WTC11 (cell line): Measurements from ENCODE around the gene TSSC4. TPM values are rescaled to one million over a fixed set of nuclear protein-coding genes. Genes with fewer than 3 reads are reported as not detected.

Source experiments
- ATAC-seq: fragments of 200-7000 bp; cut with Tn5 transposase; 2 replicates; pipeline ENCODE4 v1.10.0; 2021; ENCODE audit warnings: mild to moderate bottlenecking, moderate library complexity
- CTCF ChIA-PET: fragments of 300-600 bp; sonication (Branson Sonifier 250); formaldehyde crosslinking; loops from one replicate; lab custom pipeline; 2021; ENCODE audit warnings: antibody characterized with exemption; lab: Charles Lee
- POLR2A ChIA-PET: fragments of 350-600 bp; sonication (Branson Sonifier 250); formaldehyde crosslinking; loops from one replicate; lab custom pipeline; 2021; ENCODE audit warnings: antibody characterized with exemption; lab: Charles Lee
- DNase-seq: peaks from one replicate; pipeline ENCODE4 v3.0.0; 2021; ENCODE audit warnings: low spot score
- H3K27ac Mint-ChIP-seq: 2 replicates; pipeline ENCODE4 v1.8.0; 2021; ENCODE audit warnings: mixed read lengths
- H3K27me3 Mint-ChIP-seq: 2 replicates; pipeline ENCODE4 v1.8.0; 2021; ENCODE audit warnings: low read depth, mild to moderate bottlenecking, moderate library complexity, mixed read lengths
- H3K36me3 Mint-ChIP-seq: 2 replicates; pipeline ENCODE4 v1.8.0; 2021; ENCODE audit warnings: mixed read lengths
- H3K4me1 Mint-ChIP-seq: 2 replicates; pipeline ENCODE4 v1.8.0; 2022; ENCODE audit warnings: mixed read lengths
- H3K4me3 Mint-ChIP-seq: 2 replicates; pipeline ENCODE4 v1.8.0; 2021; ENCODE audit warnings: mild to moderate bottlenecking, moderate library complexity, mixed read lengths
- H3K9me3 Mint-ChIP-seq: 2 replicates; pipeline ENCODE4 v1.8.0; 2021; ENCODE audit warnings: mixed read lengths
- CBFB ChIP-seq: sonication (generic); formaldehyde crosslinking; IDR thresholded peaks from 2 replicates; pipeline ENCODE4 v1.8.1; 2022; ENCODE audit warnings: mild to moderate bottlenecking, low read depth, missing genetic modification reagents
- CREM ChIP-seq: sonication (generic); formaldehyde crosslinking; IDR thresholded peaks from 2 replicates; pipeline ENCODE4 v1.8.1; 2022; ENCODE audit warnings: mild to moderate bottlenecking, missing genetic modification reagents, moderate library complexity
- FOXP1 ChIP-seq: sonication (generic); formaldehyde crosslinking; IDR thresholded peaks from 2 replicates; pipeline ENCODE4 v1.8.0; 2022; ENCODE audit warnings: missing genetic modification reagents, mild to moderate bottlenecking, moderate library complexity, borderline replicate concordance
- GABPB1 ChIP-seq: sonication (generic); formaldehyde crosslinking; IDR thresholded peaks from 2 replicates; pipeline ENCODE4 v1.8.1; 2023; ENCODE audit warnings: mild to moderate bottlenecking, missing genetic modification reagents
- GRHL2 ChIP-seq: fragments of 250-450 bp; sonication (Bioruptor Pico); IDR thresholded peaks from 2 replicates; pipeline ENCODE4 v1.8.0; 2022; ENCODE audit warnings: mild to moderate bottlenecking, moderate library complexity; ENCODE audit not compliant: insufficient replicate concordance, severe bottlenecking
- GTF2I ChIP-seq: fragments of 250-450 bp; sonication (Bioruptor Pico); conservative IDR thresholded peaks from 2 replicates; pipeline ENCODE4 v1.4.0; 2021; ENCODE audit warnings: mild to moderate bottlenecking
- MLX ChIP-seq: sonication (generic); formaldehyde crosslinking; IDR thresholded peaks from 2 replicates; pipeline ENCODE4 v1.8.1; 2023; ENCODE audit warnings: mild to moderate bottlenecking, missing genetic modification reagents, moderate library complexity
- MYBL2 ChIP-seq: sonication (generic); formaldehyde crosslinking; IDR thresholded peaks from 2 replicates; pipeline ENCODE4 v1.8.1; 2023; ENCODE audit warnings: mild to moderate bottlenecking, moderate library complexity, missing genetic modification reagents
- USF2 ChIP-seq: sonication (generic); formaldehyde crosslinking; IDR thresholded peaks from 2 replicates; pipeline ENCODE4 v1.8.1; 2023; ENCODE audit warnings: mild to moderate bottlenecking, missing genetic modification reagents, moderate library complexity
- ZBTB43 ChIP-seq: sonication (generic); formaldehyde crosslinking; IDR thresholded peaks from 2 replicates; pipeline ENCODE4 v1.8.1; 2023; ENCODE audit warnings: mild to moderate bottlenecking, missing genetic modification reagents
- ZNF232 ChIP-seq: sonication (generic); formaldehyde crosslinking; IDR thresholded peaks from 2 replicates; pipeline ENCODE4 v1.8.0; 2022; ENCODE audit warnings: mild to moderate bottlenecking, missing genetic modification reagents
- ZNF263 ChIP-seq: sonication (generic); formaldehyde crosslinking; IDR thresholded peaks from 2 replicates; pipeline ENCODE4 v1.8.1; 2022; ENCODE audit warnings: low read depth, mild to moderate bottlenecking, moderate library complexity, missing genetic modification reagents
- ZNF671 ChIP-seq: fragments of 250-450 bp; sonication (Bioruptor Pico); IDR thresholded peaks from 2 replicates; pipeline ENCODE4 v1.8.0; 2021; ENCODE audit warnings: mild to moderate bottlenecking
- total RNA-seq: library from RNA; stranded (reverse); gene quantifications from 3 replicates; pipeline ENCODE4 v1.2.3, GENCODE V29; 2021
- TF ChIP-seq, protein P1 (sequence below): sonication (generic); formaldehyde crosslinking; IDR thresholded peaks from 2 replicates; pipeline ENCODE4 v1.8.1; 2022; ENCODE audit warnings: low read depth, mild to moderate bottlenecking, moderate library complexity, missing genetic modification reagents, borderline replicate concordance
- TF ChIP-seq, protein P2 (sequence below): fragments of 250-450 bp; sonication (Bioruptor Pico); IDR thresholded peaks from 2 replicates; pipeline ENCODE4 v1.9.0; 2021; ENCODE audit warnings: mild to moderate bottlenecking, borderline replicate concordance
- TF ChIP-seq, protein P3 (sequence below): sonication (generic); formaldehyde crosslinking; IDR thresholded peaks from 2 replicates; pipeline ENCODE4 v1.8.1; 2023; ENCODE audit warnings: mild to moderate bottlenecking, missing genetic modification reagents
- TF ChIP-seq, protein P4 (sequence below): sonication (generic); formaldehyde crosslinking; IDR thresholded peaks from 2 replicates; pipeline ENCODE4 v1.8.0; 2022; ENCODE audit warnings: mild to moderate bottlenecking, missing genetic modification reagents
- TF ChIP-seq, protein P5 (sequence below): sonication (generic); formaldehyde crosslinking; IDR thresholded peaks from 2 replicates; pipeline ENCODE4 v1.8.0; 2022; ENCODE audit warnings: mild to moderate bottlenecking, missing genetic modification reagents

TSSC4 gene
- total RNA-seq, 1 experiment from 2014 or later = 41.4 TPM

GRCh38 chr11:2450321-2451041 lies 49.9 kb downstream of the TSSC4 start:
- H3K27me3 Mint-ChIP-seq = peaks cover 99% of the 10 kb centered on the region
- ATAC-seq (no peak), DNase-seq (no peak)
- no peaks in the 10 kb centered on the region for H3K36me3 Mint-ChIP-seq
- H3K4me3 Mint-ChIP-seq = no peak overlapping the region
- H3K4me1 Mint-ChIP-seq = no peaks in the 10 kb centered on the region; the same call in 1 of the 2 replicates
- ChIA-PET CTCF (interaction anchor here (0.9 to 1.3 kb wide), 2 partner anchors 30 to 81 kb away, joined by 5 read pairs; no protein-coding TSS in a partner anchor), POLR2A (no interaction called here)
- no peak overlapping the region for H3K27ac Mint-ChIP-seq
- TF ChIP-seq, protein P1, sequence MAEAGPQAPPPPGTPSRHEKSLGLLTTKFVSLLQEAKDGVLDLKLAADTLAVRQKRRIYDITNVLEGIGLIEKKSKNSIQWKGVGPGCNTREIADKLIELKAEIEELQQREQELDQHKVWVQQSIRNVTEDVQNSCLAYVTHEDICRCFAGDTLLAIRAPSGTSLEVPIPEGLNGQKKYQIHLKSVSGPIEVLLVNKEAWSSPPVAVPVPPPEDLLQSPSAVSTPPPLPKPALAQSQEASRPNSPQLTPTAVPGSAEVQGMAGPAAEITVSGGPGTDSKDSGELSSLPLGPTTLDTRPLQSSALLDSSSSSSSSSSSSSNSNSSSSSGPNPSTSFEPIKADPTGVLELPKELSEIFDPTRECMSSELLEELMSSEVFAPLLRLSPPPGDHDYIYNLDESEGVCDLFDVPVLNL (CRISPR knock-in tag) = no peak
- no peak for TF ChIP-seq ZNF671
- TF ChIP-seq ZNF232 = no peak
- TF ChIP-seq USF2 (CRISPR knock-in tag) = no peak
- no peak for TF ChIP-seq GRHL2
- no peak for TF ChIP-seq CREM (CRISPR knock-in tag)
- no peak for TF ChIP-seq MLX (CRISPR knock-in tag)
- no peak for TF ChIP-seq ZBTB43 (CRISPR knock-in tag)
- H3K9me3 Mint-ChIP-seq = no peaks in the 10 kb centered on the region

DNA sequence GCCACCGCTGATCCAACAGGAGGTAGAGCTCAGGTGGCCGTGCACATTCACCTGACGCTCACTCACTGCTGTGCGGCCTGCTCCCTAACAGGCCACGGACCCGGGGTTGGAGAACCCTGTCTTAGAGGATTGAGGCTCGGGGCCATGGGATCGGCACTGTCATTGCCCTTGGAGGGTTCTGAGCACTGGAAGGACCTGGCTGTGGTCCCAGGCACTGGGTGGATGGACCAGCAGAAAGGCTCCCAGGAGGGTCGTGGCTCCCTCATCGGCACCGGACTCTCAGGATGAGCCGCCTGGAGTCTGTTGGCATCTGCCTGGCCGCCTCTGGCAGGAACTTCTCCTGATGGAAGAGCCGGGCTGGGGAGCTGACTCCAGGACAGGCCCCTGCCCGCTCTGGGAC lies 50.8 kb downstream of the TSSC4 start:
- no peaks in the 10 kb centered on the region for H3K36me3 Mint-ChIP-seq
- no peak overlapping the region for H3K4me3 Mint-ChIP-seq
- H3K4me1 Mint-ChIP-seq = no peaks in the 10 kb centered on the region
- ChIA-PET CTCF (no interaction called here), POLR2A (no interaction called here)
- no peak overlapping the region for H3K27ac Mint-ChIP-seq
- DNase-seq (peak; percentile 7), ATAC-seq (no peak)
- H3K9me3 Mint-ChIP-seq = no peaks in the 10 kb centered on the region
- H3K27me3 Mint-ChIP-seq = peaks cover 99% of the 10 kb centered on the region
- no peak for TF ChIP-seq CREM (CRISPR knock-in tag)
- TF ChIP-seq, protein P2, sequence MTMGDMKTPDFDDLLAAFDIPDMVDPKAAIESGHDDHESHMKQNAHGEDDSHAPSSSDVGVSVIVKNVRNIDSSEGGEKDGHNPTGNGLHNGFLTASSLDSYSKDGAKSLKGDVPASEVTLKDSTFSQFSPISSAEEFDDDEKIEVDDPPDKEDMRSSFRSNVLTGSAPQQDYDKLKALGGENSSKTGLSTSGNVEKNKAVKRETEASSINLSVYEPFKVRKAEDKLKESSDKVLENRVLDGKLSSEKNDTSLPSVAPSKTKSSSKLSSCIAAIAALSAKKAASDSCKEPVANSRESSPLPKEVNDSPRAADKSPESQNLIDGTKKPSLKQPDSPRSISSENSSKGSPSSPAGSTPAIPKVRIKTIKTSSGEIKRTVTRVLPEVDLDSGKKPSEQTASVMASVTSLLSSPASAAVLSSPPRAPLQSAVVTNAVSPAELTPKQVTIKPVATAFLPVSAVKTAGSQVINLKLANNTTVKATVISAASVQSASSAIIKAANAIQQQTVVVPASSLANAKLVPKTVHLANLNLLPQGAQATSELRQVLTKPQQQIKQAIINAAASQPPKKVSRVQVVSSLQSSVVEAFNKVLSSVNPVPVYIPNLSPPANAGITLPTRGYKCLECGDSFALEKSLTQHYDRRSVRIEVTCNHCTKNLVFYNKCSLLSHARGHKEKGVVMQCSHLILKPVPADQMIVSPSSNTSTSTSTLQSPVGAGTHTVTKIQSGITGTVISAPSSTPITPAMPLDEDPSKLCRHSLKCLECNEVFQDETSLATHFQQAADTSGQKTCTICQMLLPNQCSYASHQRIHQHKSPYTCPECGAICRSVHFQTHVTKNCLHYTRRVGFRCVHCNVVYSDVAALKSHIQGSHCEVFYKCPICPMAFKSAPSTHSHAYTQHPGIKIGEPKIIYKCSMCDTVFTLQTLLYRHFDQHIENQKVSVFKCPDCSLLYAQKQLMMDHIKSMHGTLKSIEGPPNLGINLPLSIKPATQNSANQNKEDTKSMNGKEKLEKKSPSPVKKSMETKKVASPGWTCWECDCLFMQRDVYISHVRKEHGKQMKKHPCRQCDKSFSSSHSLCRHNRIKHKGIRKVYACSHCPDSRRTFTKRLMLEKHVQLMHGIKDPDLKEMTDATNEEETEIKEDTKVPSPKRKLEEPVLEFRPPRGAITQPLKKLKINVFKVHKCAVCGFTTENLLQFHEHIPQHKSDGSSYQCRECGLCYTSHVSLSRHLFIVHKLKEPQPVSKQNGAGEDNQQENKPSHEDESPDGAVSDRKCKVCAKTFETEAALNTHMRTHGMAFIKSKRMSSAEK (CRISPR knock-in tag) = no peak
- no peak for TF ChIP-seq FOXP1
- no peak for TF ChIP-seq ZBTB43 (CRISPR knock-in tag)
- TF ChIP-seq, protein P3, sequence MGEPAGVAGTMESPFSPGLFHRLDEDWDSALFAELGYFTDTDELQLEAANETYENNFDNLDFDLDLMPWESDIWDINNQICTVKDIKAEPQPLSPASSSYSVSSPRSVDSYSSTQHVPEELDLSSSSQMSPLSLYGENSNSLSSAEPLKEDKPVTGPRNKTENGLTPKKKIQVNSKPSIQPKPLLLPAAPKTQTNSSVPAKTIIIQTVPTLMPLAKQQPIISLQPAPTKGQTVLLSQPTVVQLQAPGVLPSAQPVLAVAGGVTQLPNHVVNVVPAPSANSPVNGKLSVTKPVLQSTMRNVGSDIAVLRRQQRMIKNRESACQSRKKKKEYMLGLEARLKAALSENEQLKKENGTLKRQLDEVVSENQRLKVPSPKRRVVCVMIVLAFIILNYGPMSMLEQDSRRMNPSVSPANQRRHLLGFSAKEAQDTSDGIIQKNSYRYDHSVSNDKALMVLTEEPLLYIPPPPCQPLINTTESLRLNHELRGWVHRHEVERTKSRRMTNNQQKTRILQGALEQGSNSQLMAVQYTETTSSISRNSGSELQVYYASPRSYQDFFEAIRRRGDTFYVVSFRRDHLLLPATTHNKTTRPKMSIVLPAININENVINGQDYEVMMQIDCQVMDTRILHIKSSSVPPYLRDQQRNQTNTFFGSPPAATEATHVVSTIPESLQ (CRISPR knock-in tag) = no peak
- TF ChIP-seq, protein P4, sequence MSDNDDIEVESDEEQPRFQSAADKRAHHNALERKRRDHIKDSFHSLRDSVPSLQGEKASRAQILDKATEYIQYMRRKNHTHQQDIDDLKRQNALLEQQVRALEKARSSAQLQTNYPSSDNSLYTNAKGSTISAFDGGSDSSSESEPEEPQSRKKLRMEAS = no peak
- no peak for TF ChIP-seq GABPB1 (CRISPR knock-in tag)
- TF ChIP-seq, protein P5, sequence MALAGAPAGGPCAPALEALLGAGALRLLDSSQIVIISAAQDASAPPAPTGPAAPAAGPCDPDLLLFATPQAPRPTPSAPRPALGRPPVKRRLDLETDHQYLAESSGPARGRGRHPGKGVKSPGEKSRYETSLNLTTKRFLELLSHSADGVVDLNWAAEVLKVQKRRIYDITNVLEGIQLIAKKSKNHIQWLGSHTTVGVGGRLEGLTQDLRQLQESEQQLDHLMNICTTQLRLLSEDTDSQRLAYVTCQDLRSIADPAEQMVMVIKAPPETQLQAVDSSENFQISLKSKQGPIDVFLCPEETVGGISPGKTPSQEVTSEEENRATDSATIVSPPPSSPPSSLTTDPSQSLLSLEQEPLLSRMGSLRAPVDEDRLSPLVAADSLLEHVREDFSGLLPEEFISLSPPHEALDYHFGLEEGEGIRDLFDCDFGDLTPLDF (CRISPR knock-in tag) = no peak
- no peak for TF ChIP-seq GTF2I (CRISPR knock-in tag)
- TF ChIP-seq MYBL2 = no peak
- TF ChIP-seq CBFB (CRISPR knock-in tag) = no peak
- no peak for TF ChIP-seq ZNF263 (CRISPR knock-in tag)
